IPS-18a (cell line): ENCODE measurements around the gene SRL.

Experiments
- H3K27ac ChIP-seq: one replicate; pipeline ENCODE4 v1.5.1; 2013; ENCODE audit warnings: low read length
- H3K27me3 ChIP-seq: one replicate; pipeline ENCODE4 v1.6.1; 2013; ENCODE audit warnings: mild to moderate bottlenecking, low read length; ENCODE audit not compliant: control insufficient read depth, insufficient read depth
- H3K36me3 ChIP-seq: one replicate; pipeline ENCODE4 v1.6.1; 2013; ENCODE audit warnings: low read depth, low read length; ENCODE audit not compliant: control insufficient read depth
- H3K4me1 ChIP-seq: one replicate; pipeline ENCODE4 v1.6.1; 2013; ENCODE audit warnings: low read depth, low read length; ENCODE audit not compliant: control insufficient read depth
- H3K4me3 ChIP-seq: one replicate; pipeline ENCODE4 v1.5.1; 2013; ENCODE audit warnings: low read length
- H3K9ac ChIP-seq: one replicate; pipeline ENCODE4 v1.6.1; 2013; ENCODE audit warnings: mild to moderate bottlenecking, low read length, moderate library complexity
- H3K9me3 ChIP-seq: one replicate; pipeline ENCODE4 v1.6.1; 2013; ENCODE audit warnings: low read depth, low read length; ENCODE audit not compliant: control insufficient read depth

The SRL gene

GRCh38 chr16:4241928-4242283 lies at the start of gene SRL:
SRL (minus strand) TSS chr16:4242080; CDS start chr16:4242067, 13 bp downstream.
- Histone ChIP-seq H3K4me1 (no peaks in the 10 kb centered on the region), H3K9ac (no peak within 1 kb of the TSS), H3K27ac (no peak within 1 kb of the TSS), H3K9me3 (peaks cover 5% of the 10 kb centered on the region), H3K36me3 (no peaks in the 10 kb centered on the region), H3K27me3 (no peaks in the 10 kb centered on the region), H3K4me3 (no peak within 1 kb of the TSS)

- H3K36me3 ChIP-seq, result no peaks in the 10 kb centered on the region
- H3K27me3 ChIP-seq, result no peaks in the 10 kb centered on the region
- H3K27ac ChIP-seq, result no peak overlapping the region
- H3K9ac ChIP-seq, result no peak overlapping the region
- peaks cover 13% of the 10 kb centered on the region for H3K4me1 ChIP-seq
- H3K4me3 ChIP-seq, result no peak overlapping the region
- no peaks in the 10 kb centered on the region for H3K9me3 ChIP-seq
These were observed 48.5 kb upstream of the SRL start for GRCh38 chr16:4290236-4290830.

- Histone ChIP-seq H3K27ac (no peak overlapping the region), H3K4me3 (no peak overlapping the region), H3K9me3 (no peaks in the 10 kb centered on the region), H3K36me3 (no peaks in the 10 kb centered on the region), H3K27me3 (no peaks in the 10 kb centered on the region), H3K9ac (no peak overlapping the region), H3K4me1 (peaks cover 3% of the 10 kb centered on the region)
These were observed 46.5 kb upstream of the SRL start for GRCh38 chr16:4288148-4288921.

GRCh38 chr16:4285167-4285566 lies 43.3 kb upstream of the SRL start:
- no peaks in the 10 kb centered on the region for H3K9me3 ChIP-seq
- no peak overlapping the region for H3K9ac ChIP-seq
- no peaks in the 10 kb centered on the region for H3K36me3 ChIP-seq
- H3K27ac ChIP-seq, result no peak overlapping the region
- no peaks in the 10 kb centered on the region for H3K27me3 ChIP-seq
- H3K4me1 ChIP-seq, result no peaks in the 10 kb centered on the region
- no peak overlapping the region for H3K4me3 ChIP-seq

- Histone ChIP-seq H3K9ac (no peak overlapping the region), H3K4me1 (no peaks in the 10 kb centered on the region), H3K27ac (no peak overlapping the region), H3K9me3 (no peaks in the 10 kb centered on the region), H3K27me3 (no peaks in the 10 kb centered on the region), H3K36me3 (no peaks in the 10 kb centered on the region), H3K4me3 (no peak overlapping the region)
These were observed 42.1 kb upstream of the SRL start for GRCh38 chr16:4283939-4284338.

- H3K27me3 ChIP-seq, result no peaks in the 10 kb centered on the region
- no peaks in the 10 kb centered on the region for H3K36me3 ChIP-seq
- no peak overlapping the region for H3K9ac ChIP-seq
- no peaks in the 10 kb centered on the region for H3K9me3 ChIP-seq
- no peak overlapping the region for H3K4me3 ChIP-seq
- H3K27ac ChIP-seq, result no peak overlapping the region
- H3K4me1 ChIP-seq, result no peaks in the 10 kb centered on the region
These were observed 41.6 kb upstream of the SRL start for GRCh38 chr16:4283441-4283840.

GRCh38 chr16:4280625-4281024 lies 38.7 kb upstream of the SRL start:
- H3K4me3 ChIP-seq, result no peak overlapping the region
- no peaks in the 10 kb centered on the region for H3K4me1 ChIP-seq
- H3K9me3 ChIP-seq, result no peaks in the 10 kb centered on the region
- H3K9ac ChIP-seq, result no peak overlapping the region
- no peaks in the 10 kb centered on the region for H3K36me3 ChIP-seq
- H3K27me3 ChIP-seq, result no peaks in the 10 kb centered on the region
- H3K27ac ChIP-seq, result no peak overlapping the region

GRCh38 chr16:4277987-4278513 lies 36.2 kb upstream of the SRL start:
- Histone ChIP-seq H3K9ac (no peak overlapping the region), H3K27ac (no peak overlapping the region), H3K4me1 (no peaks in the 10 kb centered on the region), H3K36me3 (no peaks in the 10 kb centered on the region), H3K9me3 (no peaks in the 10 kb centered on the region), H3K4me3 (no peak overlapping the region), H3K27me3 (no peaks in the 10 kb centered on the region)

GRCh38 chr16:4275861-4276260 lies 34.0 kb upstream of the SRL start:
- H3K9me3 ChIP-seq, result no peaks in the 10 kb centered on the region
- no peak overlapping the region for H3K27ac ChIP-seq
- H3K9ac ChIP-seq, result no peak overlapping the region
- no peak overlapping the region for H3K4me3 ChIP-seq
- H3K36me3 ChIP-seq, result no peaks in the 10 kb centered on the region
- no peaks in the 10 kb centered on the region for H3K27me3 ChIP-seq
- H3K4me1 ChIP-seq, result no peaks in the 10 kb centered on the region

GRCh38 chr16:4273858-4274311 lies 32.0 kb upstream of the SRL start:
- H3K27ac ChIP-seq, result no peak overlapping the region
- H3K9ac ChIP-seq, result peak overlapping the region; percentile 82
- H3K36me3 ChIP-seq, result no peaks in the 10 kb centered on the region
- H3K4me3 ChIP-seq, result peak overlapping the region; percentile 91
- no peaks in the 10 kb centered on the region for H3K27me3 ChIP-seq
- H3K4me1 ChIP-seq, result no peaks in the 10 kb centered on the region
- H3K9me3 ChIP-seq, result no peaks in the 10 kb centered on the region

GRCh38 chr16:4272114-4272956 lies 30.5 kb upstream of the SRL start:
- Histone ChIP-seq H3K4me1 (no peaks in the 10 kb centered on the region), H3K9ac (peak overlapping the region; percentile 99), H3K27ac (peak overlapping the region; percentile 93), H3K4me3 (peak overlapping the region; percentile 91), H3K27me3 (no peaks in the 10 kb centered on the region), H3K36me3 (no peaks in the 10 kb centered on the region), H3K9me3 (no peaks in the 10 kb centered on the region)
